ENCODE measurements around the gene RARS1.

RARS1 gene

GRCh38 chr5:168481330-168481788 lies 4.9 kb upstream of the RARS1 start:
- no peak for DNase-seq (ENCODE audit: extremely low spot score)
- TF ChIP-seq LEF1 (IDR thresholded peaks at IDR 0.05; ENCODE audit: borderline replicate concordance) (no peak), NFRKB (IDR thresholded peaks at IDR 0.05) (no peak)
- CTCF ChIA-PET = no interaction called here
- POLR2A ChIA-PET = no interaction called here

DNA sequence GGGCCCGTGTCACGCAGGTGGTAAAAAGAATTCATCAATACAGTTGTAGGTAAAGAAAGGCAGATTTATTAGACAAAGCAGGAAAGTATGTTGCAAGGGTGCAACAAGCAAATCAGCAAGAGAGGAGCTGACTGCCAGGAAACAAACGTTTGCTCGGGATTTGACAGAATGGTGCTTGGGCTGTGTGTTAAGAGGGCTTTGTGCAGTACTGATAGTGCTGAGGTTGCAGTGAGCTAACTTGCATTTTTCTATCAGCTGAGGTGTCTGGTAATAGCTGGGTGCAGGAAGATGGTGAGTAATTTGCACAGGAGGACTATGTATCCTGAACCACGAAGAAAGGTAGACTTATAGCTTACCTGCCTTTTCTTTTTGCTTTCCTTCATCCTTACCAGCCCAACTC lies 3.9 kb upstream of the RARS1 start:
- no peak for DNase-seq (ENCODE audit: extremely low spot score)
- TF ChIP-seq SP1 (IDR thresholded peaks at IDR 0.05) (no peak), CTBP1 (IDR thresholded peaks at IDR 0.05; ENCODE audit: borderline replicate concordance) (no peak), ELF4 (IDR thresholded peaks at IDR 0.05) (no peak), L3MBTL2 (conservative IDR thresholded peaks at IDR 0.05) (no peak), ARNT (IDR thresholded peaks at IDR 0.05) (no peak), FOXA1 (IDR thresholded peaks at IDR 0.05) (no peak), HDGF (IDR thresholded peaks at IDR 0.05; ENCODE audit: borderline replicate concordance) (no peak), FOXK2 (IDR thresholded peaks at IDR 0.05) (no peak), BHLHE40 (IDR thresholded peaks at IDR 0.05; ENCODE audit: borderline replicate concordance) (no peak), NFRKB (IDR thresholded peaks at IDR 0.05) (no peak), SUZ12 (IDR thresholded peaks at IDR 0.05) (no peak), ZNF384 (IDR thresholded peaks at IDR 0.05) (no peak), FOXM1 (IDR thresholded peaks at IDR 0.05; ENCODE audit: borderline replicate concordance) (no peak), TARDBP (IDR thresholded peaks at IDR 0.05) (no peak), LEF1 (IDR thresholded peaks at IDR 0.05; ENCODE audit: borderline replicate concordance) (no peak)
- TF ChIP-seq, protein P1, sequence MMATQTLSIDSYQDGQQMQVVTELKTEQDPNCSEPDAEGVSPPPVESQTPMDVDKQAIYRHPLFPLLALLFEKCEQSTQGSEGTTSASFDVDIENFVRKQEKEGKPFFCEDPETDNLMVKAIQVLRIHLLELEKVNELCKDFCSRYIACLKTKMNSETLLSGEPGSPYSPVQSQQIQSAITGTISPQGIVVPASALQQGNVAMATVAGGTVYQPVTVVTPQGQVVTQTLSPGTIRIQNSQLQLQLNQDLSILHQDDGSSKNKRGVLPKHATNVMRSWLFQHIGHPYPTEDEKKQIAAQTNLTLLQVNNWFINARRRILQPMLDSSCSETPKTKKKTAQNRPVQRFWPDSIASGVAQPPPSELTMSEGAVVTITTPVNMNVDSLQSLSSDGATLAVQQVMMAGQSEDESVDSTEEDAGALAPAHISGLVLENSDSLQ (IDR thresholded peaks at IDR 0.05) = no peak
- ChIA-PET POLR2A (no interaction called here), CTCF (no interaction called here)

DNA sequence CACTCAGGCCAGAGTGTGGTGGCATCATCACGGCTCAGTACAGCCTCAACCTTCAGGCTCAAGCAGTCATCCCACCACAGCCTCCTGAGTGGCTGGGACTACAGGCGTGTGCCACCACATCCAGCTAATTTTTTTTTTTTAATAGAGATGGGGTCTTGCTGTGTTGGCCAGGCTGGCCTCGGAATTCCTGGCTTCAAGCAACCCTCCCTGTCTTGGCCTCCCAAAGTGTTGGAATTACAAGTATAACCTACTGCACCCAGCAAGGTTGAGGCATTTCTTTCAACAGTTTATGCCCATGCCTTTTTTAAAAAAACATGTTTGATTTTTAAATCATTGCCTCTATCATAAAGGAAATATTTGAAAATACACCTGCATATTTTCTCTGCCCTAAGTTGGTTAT lies 2.8 kb downstream of the RARS1 start:
- ChIA-PET CTCF (no interaction called here), POLR2A (interaction anchor here (0.6 kb wide), 1 partner anchor 26 kb away, joined by 3 read pairs; no protein-coding TSS in a partner anchor)
- DNase-seq (ENCODE audit: extremely low spot score) = no peak
- TF ChIP-seq LEF1 (IDR thresholded peaks at IDR 0.05; ENCODE audit: borderline replicate concordance) = no peak
- TF ChIP-seq NFRKB (IDR thresholded peaks at IDR 0.05) = no peak
- no peak for TF ChIP-seq FOXM1 (IDR thresholded peaks at IDR 0.05; ENCODE audit: borderline replicate concordance)
- no peak for TF ChIP-seq BHLHE40 (IDR thresholded peaks at IDR 0.05; ENCODE audit: borderline replicate concordance)
- TF ChIP-seq, protein P1 (IDR thresholded peaks at IDR 0.05) = no peak
- no peak for TF ChIP-seq HDGF (IDR thresholded peaks at IDR 0.05; ENCODE audit: borderline replicate concordance)
- no peak for TF ChIP-seq ZNF384 (IDR thresholded peaks at IDR 0.05)
- no peak for TF ChIP-seq L3MBTL2 (conservative IDR thresholded peaks at IDR 0.05)

DNA sequence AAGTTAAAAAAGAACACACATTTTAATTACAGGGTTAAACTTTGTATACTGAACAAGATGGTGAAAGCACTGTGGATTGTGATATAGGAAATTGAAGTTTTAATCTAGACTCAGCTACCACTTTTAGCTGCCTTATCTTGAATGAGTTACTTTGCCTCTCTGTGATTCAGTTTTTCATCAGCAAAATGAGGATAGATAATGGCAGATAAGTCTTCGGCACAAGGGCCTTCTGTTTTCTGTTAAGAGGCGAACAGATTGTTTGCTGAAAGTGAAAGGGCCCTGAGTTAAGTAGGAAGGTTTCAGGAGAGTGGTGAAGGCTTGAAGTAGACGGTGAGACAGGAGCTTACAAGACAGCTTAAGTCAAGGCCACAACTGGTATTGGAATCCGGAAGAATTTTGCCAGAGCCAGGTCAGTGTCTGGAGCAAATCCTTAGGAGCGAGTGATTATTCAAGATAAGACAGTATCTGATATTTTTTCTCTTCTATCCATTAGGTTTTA lies 7.8 kb downstream of the RARS1 start:
- TF ChIP-seq SUZ12 (IDR thresholded peaks at IDR 0.05) (no peak), FOXM1 (IDR thresholded peaks at IDR 0.05; ENCODE audit: borderline replicate concordance) (no peak), L3MBTL2 (conservative IDR thresholded peaks at IDR 0.05) (no peak), FOXA1 (IDR thresholded peaks at IDR 0.05) (no peak), FOXK2 (IDR thresholded peaks at IDR 0.05) (no peak), ARNT (IDR thresholded peaks at IDR 0.05) (no peak), ELF4 (IDR thresholded peaks at IDR 0.05) (no peak), ZNF384 (IDR thresholded peaks at IDR 0.05) (no peak)
- DNase-seq (ENCODE audit: extremely low spot score) = no peak
- ChIA-PET CTCF (no interaction called here), POLR2A (interaction anchor here (1.4 kb wide), 1 partner anchor 7 kb away, joined by 5 read pairs; no protein-coding TSS in a partner anchor)

GRCh38 chr5:168502563-168503237 lies 16.4 kb downstream of the RARS1 start:
- POLR2A ChIA-PET = no interaction called here
- DNase-seq (ENCODE audit: extremely low spot score) = no peak
- CTCF ChIA-PET = no interaction called here
- TF ChIP-seq ZNF384 (IDR thresholded peaks at IDR 0.05) (no peak), FOXK2 (IDR thresholded peaks at IDR 0.05) (no peak), HDGF (IDR thresholded peaks at IDR 0.05; ENCODE audit: borderline replicate concordance) (no peak), NFRKB (IDR thresholded peaks at IDR 0.05) (no peak), LEF1 (IDR thresholded peaks at IDR 0.05; ENCODE audit: borderline replicate concordance) (no peak), CTBP1 (IDR thresholded peaks at IDR 0.05; ENCODE audit: borderline replicate concordance) (no peak), TARDBP (IDR thresholded peaks at IDR 0.05) (no peak), ELF4 (IDR thresholded peaks at IDR 0.05) (no peak), FOXM1 (IDR thresholded peaks at IDR 0.05; ENCODE audit: borderline replicate concordance) (no peak), SP1 (IDR thresholded peaks at IDR 0.05) (no peak)

- POLR2A ChIA-PET = no interaction called here
- CTCF ChIA-PET = no interaction called here
- no peak for TF ChIP-seq LEF1 (IDR thresholded peaks at IDR 0.05; ENCODE audit: borderline replicate concordance)
- TF ChIP-seq FOXA1 (IDR thresholded peaks at IDR 0.05) = no peak
- TF ChIP-seq, protein P1 (IDR thresholded peaks at IDR 0.05) = no peak
- TF ChIP-seq HDGF (IDR thresholded peaks at IDR 0.05; ENCODE audit: borderline replicate concordance) = no peak
- no peak for TF ChIP-seq TARDBP (IDR thresholded peaks at IDR 0.05)
- no peak for TF ChIP-seq BHLHE40 (IDR thresholded peaks at IDR 0.05; ENCODE audit: borderline replicate concordance)
- no peak for TF ChIP-seq CTBP1 (IDR thresholded peaks at IDR 0.05; ENCODE audit: borderline replicate concordance)
- TF ChIP-seq ELF4 (IDR thresholded peaks at IDR 0.05) = no peak
- TF ChIP-seq FOXM1 (IDR thresholded peaks at IDR 0.05; ENCODE audit: borderline replicate concordance) = no peak
- TF ChIP-seq ARNT (IDR thresholded peaks at IDR 0.05) = no peak
- no peak for TF ChIP-seq SUZ12 (IDR thresholded peaks at IDR 0.05)
- TF ChIP-seq SP1 (IDR thresholded peaks at IDR 0.05) = no peak
- no peak for DNase-seq (ENCODE audit: extremely low spot score)
These were observed 27.7 kb downstream of the RARS1 start for GRCh38 chr5:168513861-168514428.

Data from HEK293T (cell line).